Lower leg skin (tissue), 3 donors: ENCODE measurements around the gene GPC1.

Experiments used
- POLR2A ChIP-seq, 2 donors: fragments of 450-650 bp; IDR thresholded peaks; one replicate each; pipeline ENCODE4 v1.6.1; 2016 to 2017; ENCODE audit warnings: antibody characterized with exemption in 2 of 2, mild to moderate bottlenecking in 1 of 2, moderate library complexity in 1 of 2
- TF ChIP-seq, protein P1 (sequence below), 3 donors: fragments of 450-650 bp; IDR thresholded peaks; one replicate each; pipeline ENCODE4 v1.5.1; 2016; ENCODE audit warnings: antibody characterized with exemption in 3 of 3, mild to moderate bottlenecking in 3 of 3, moderate library complexity in 2 of 3

DNA sequence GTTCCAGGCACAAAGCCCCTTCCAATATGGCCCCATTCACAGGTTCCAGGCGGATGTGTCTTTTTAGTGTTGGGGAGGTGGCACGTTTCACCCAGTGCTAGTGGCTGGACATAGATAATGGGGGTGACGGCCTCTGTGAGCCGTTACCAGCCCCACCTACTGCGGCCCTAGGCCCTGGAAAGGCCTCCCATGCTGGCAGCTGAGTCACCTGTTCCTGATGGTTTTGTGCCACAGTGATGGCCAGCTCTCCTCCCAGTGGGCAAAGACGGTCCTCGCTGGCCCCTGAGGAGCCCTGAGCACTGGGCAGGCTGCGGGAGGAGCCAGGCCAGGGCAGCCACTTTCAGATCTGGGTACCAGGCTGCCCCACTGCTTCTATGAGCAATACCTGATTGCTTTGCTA, 40.0 kb upstream of the GPC1 start:
- TF ChIP-seq, protein P1, sequence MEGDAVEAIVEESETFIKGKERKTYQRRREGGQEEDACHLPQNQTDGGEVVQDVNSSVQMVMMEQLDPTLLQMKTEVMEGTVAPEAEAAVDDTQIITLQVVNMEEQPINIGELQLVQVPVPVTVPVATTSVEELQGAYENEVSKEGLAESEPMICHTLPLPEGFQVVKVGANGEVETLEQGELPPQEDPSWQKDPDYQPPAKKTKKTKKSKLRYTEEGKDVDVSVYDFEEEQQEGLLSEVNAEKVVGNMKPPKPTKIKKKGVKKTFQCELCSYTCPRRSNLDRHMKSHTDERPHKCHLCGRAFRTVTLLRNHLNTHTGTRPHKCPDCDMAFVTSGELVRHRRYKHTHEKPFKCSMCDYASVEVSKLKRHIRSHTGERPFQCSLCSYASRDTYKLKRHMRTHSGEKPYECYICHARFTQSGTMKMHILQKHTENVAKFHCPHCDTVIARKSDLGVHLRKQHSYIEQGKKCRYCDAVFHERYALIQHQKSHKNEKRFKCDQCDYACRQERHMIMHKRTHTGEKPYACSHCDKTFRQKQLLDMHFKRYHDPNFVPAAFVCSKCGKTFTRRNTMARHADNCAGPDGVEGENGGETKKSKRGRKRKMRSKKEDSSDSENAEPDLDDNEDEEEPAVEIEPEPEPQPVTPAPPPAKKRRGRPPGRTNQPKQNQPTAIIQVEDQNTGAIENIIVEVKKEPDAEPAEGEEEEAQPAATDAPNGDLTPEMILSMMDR (IDR thresholded peaks at IDR 0.05), result no peak
- TF ChIP-seq POLR2A (IDR thresholded peaks at IDR 0.05), result no peak
